ENCODE data around the gene IRF4. TPM values are rescaled to one million over a fixed set of nuclear protein-coding genes. Genes with fewer than 3 reads are reported as not detected.

IRF4 gene
- polyA plus RNA-seq, 1 of the 3 experiments (the other 2 are of a cell fraction), result not detected

DNA sequence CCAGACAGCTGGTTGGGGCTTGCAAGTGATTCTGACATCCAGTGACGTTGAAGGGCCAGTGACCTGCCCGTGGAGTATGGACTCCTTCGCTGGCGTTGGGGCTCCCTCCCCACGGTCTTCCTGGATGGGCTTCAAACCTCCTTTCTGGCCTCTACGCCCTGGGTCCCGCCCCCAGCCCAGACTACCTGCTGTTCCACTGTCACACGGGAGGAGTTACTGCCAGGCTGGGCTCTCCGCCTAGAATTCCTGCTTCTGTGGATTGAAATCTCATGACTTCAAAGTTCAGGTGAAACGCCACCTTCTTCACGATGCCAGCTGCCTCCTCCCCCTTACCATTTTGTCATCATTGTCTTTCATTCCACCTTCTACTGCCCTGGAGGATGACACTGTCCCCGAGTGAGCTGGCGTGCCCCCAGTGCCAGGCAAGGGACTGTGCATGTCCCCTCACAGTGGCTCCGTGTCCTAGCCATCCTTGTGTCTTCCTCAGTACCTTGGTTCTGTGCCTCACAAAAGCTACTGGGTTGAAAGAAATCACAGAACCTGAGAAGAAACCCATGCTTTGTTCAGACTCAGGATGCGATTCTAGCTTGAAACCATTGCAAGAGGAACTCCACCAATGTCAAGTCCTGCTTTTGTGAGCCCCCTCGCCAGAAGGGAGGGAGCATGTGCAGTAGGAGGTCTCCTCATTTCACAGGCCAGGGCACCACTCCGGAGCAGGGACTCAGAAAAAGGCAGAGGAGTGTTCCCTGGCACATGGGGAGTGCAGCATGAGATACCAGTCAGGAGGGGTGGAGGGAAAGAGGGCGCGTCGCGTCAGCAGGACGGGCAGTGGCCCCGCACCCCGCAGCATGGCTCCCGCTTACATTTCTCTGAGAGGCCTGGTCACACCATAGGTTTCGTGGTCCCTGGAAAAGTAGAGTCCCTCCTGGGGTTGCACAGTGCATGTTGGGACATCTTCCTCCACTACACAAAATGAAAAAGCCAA lies 11.0 kb upstream of the IRF4 start (continued):
- no peak for TF ChIP-seq IRF3 (IDR thresholded peaks at IDR 0.05; ENCODE audit: low read depth, low read length)

GRCh38 chr6:381742-382461 lies 9.7 kb upstream of the IRF4 start:
- CTCF ChIA-PET, result no interaction called here
- Histone ChIP-seq H3K36me3 (replicated peaks in 1 of 2; ENCODE audit: control insufficient read depth in 1 of 2, insufficient read depth in 2 of 2, low read length in 1 of 2) (no peaks in the 10 kb centered on the region), H3K4me3 (ENCODE audit: low read depth in 2 of 2, low read length in 1 of 2) (no peak overlapping the region), H2AFZ (ENCODE audit: low read depth) (no peak overlapping the region), H3F3A (replicated peaks; ENCODE audit: insufficient read depth) (no peaks in the 10 kb centered on the region), H3K4me1 (ENCODE audit: control insufficient read depth in 1 of 2, insufficient read depth in 2 of 2, low read depth in 1 of 2, low read length in 1 of 2) (no peaks in the 10 kb centered on the region), H3K9me2 (no peaks in the 10 kb centered on the region), H3K27me3 (ENCODE audit: insufficient read depth) (peaks cover 97% of the 10 kb centered on the region), H4K20me1 (ENCODE audit: insufficient read depth) (no peaks in the 10 kb centered on the region), H3K27ac (ENCODE audit: low read depth in 2 of 2, low read length in 1 of 2) (no peak overlapping the region), H3K9ac (no peak overlapping the region), H3K9me3 (no peaks in the 10 kb centered on the region), H3K79me2 (ENCODE audit: insufficient read depth) (no peaks in the 10 kb centered on the region), H3K4me2 (no peak overlapping the region)
- POLR2A ChIA-PET, result no interaction called here
- DNase-seq, result no peak
- TF ChIP-seq SIN3A (IDR thresholded peaks at IDR 0.05; ENCODE audit: borderline replicate concordance, low read depth, low read length) (no peak), POLR2AphosphoS5 (IDR thresholded peaks at IDR 0.05; ENCODE audit: low read depth, low read length) (no peak), RAD21 (IDR thresholded peaks at IDR 0.05; ENCODE audit: low read length) (no peak), TEAD4 (IDR thresholded peaks at IDR 0.05; ENCODE audit: borderline replicate concordance, insufficient read depth) (no peak), CHD2 (IDR thresholded peaks at IDR 0.05; ENCODE audit: low read length, partially characterized antibody) (no peak)
- WGBS (ENCODE audit: low lambda C conversion rate), result 9% methylated on average over 17 of the region's 17 CpGs

DNA sequence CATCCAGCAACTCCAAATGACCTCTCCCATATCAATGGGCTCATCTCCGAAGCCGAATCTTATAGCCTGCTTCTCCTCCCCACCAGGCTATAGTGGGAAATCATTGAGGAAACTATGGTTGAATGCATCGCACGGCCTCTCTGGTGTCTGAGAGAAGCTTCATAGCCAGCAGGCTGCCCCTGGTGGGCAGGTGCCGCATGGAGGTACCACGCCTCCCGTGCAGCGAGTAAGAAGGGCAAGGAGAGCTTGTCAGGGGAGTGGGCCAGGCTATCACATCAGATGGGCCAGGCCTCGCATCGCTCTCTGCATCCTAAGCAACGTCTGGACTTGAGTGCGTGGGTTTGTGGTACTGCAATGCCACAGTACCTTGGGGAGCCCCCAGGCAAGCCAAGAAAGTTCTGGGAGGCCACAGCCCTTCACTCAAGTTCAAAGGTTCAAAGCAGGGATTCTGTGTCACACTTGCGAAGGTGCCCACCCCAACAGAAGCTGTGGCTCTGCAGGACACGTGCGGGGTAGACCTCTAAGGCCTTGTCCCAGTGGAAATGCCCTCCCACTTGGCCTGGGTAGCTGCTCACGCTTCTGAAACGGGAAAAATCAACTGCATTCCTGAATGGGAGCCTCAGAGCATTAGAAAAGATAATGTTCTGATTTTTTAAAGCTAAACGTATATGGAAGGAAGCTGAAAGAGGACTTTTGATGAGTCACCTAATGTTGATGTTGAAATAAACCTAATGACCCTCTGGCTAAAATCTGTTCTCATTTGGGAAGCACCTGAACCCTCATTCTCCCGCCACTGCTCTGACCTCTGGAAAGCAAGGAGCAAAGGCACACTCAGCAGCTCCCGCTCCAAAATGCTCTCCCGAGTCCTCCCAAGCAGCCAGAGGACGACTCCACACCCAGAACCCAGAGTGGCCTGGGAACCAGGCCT lies 8.4 kb upstream of the IRF4 start:
- Histone ChIP-seq H4K20me1 (ENCODE audit: insufficient read depth) (no peaks in the 10 kb centered on the region), H3K4me2 (no peak overlapping the region), H3K27me3 (ENCODE audit: insufficient read depth) (peaks cover 95% of the 10 kb centered on the region), H3K9me2 (no peaks in the 10 kb centered on the region), H3K4me3 (ENCODE audit: low read depth in 2 of 2, low read length in 1 of 2) (no peak overlapping the region), H3K9me3 (no peaks in the 10 kb centered on the region), H3F3A (replicated peaks; ENCODE audit: insufficient read depth) (no peaks in the 10 kb centered on the region), H3K9ac (no peak overlapping the region), H3K79me2 (ENCODE audit: insufficient read depth) (no peaks in the 10 kb centered on the region), H3K36me3 (replicated peaks in 1 of 2; ENCODE audit: control insufficient read depth in 1 of 2, insufficient read depth in 2 of 2, low read length in 1 of 2) (no peaks in the 10 kb centered on the region), H3K4me1 (ENCODE audit: control insufficient read depth in 1 of 2, insufficient read depth in 2 of 2, low read depth in 1 of 2, low read length in 1 of 2) (no peaks in the 10 kb centered on the region), H3K27ac (ENCODE audit: low read depth in 2 of 2, low read length in 1 of 2) (no peak overlapping the region), H2AFZ (ENCODE audit: low read depth) (no peak overlapping the region)
- CTCF ChIA-PET, result interaction anchor here (0.9 to 1.1 kb wide), 2 partner anchors 26 to 70 kb away, joined by 3 to 4 read pairs; no protein-coding TSS in a partner anchor
- 22% methylated on average over 17 of the region's 22 CpGs for WGBS (ENCODE audit: low lambda C conversion rate)
- POLR2A ChIA-PET, result no interaction called here
- DNase-seq, result no peak
- TF ChIP-seq RFX5 (IDR thresholded peaks at IDR 0.05; ENCODE audit: low read length) (no peak), MXI1 (IDR thresholded peaks at IDR 0.05; ENCODE audit: low read depth, low read length) (no peak), RCOR1 (IDR thresholded peaks at IDR 0.05; ENCODE audit: low read length) (no peak), RAD21 (IDR thresholded peaks at IDR 0.05; ENCODE audit: low read length) (no peak), YY1 (IDR thresholded peaks at IDR 0.05; ENCODE audit: low read depth) (no peak), GATA2 (CRISPR knock-in tag; IDR thresholded peaks at IDR 0.05) (no peak), ELF1 (IDR thresholded peaks at IDR 0.05) (no peak)

Data from SK-N-SH (cell line).